Nephron progenitor cell (in vitro differentiated cells): ENCODE measurements around the gene BDNF.
A peak's percentile ranks its signal among the peaks of the same experiment; 100 is the strongest.

Experiments used
- DNase-seq: peaks from one replicate; pipeline ENCODE4 v3.0.0; 2021
- H3K27ac Mint-ChIP-seq: 2 replicates; pipeline ENCODE4 v1.8.0; 2021; ENCODE audit warnings: mild to moderate bottlenecking, moderate library complexity, mixed read lengths
- H3K27me3 Mint-ChIP-seq: 2 replicates; pipeline ENCODE4 v1.8.0; 2021; ENCODE audit warnings: mild to moderate bottlenecking, low read depth, mixed read lengths; ENCODE audit not compliant: poor library complexity
- H3K36me3 Mint-ChIP-seq: 2 replicates; pipeline ENCODE4 v1.8.0; 2021; ENCODE audit warnings: low read depth, mixed read lengths
- H3K4me1 Mint-ChIP-seq: 2 replicates; pipeline ENCODE4 v1.8.0; 2021; ENCODE audit warnings: mixed read lengths
- H3K4me3 Mint-ChIP-seq: 2 replicates; pipeline ENCODE4 v1.8.0; 2021; ENCODE audit warnings: mild to moderate bottlenecking, moderate library complexity, mixed read lengths
- H3K9me3 Mint-ChIP-seq: 2 replicates; pipeline ENCODE4 v1.8.0; 2021; ENCODE audit warnings: mild to moderate bottlenecking, moderate library complexity, mixed read lengths
- TF ChIP-seq, protein P1 (sequence below): fragments of 200-600 bp; sonication (generic); IDR thresholded peaks from 2 replicates; pipeline ENCODE4 v1.5.0; 2021; ENCODE audit warnings: antibody characterized with exemption

The BDNF gene

DNA sequence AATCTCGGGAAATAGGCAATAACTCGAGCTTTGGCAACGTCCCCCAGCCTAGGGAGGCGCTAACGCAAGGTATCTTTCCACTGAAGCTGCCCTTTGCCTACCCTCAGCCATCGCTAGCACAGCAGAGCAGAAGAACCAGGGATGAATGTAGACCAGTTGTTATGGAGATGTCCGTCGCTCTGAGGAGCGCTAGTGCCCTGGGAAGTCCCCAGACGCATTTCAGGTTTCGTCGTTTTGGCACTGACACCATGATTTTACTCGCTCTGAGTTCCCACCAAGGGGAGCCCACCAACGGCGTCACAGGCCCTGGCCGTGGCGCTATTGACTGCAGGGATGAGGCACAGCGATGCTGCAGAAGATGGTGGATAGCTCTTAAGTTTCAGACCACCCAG lies 22.7 kb upstream of the BDNF start:
- TF ChIP-seq, protein P1, sequence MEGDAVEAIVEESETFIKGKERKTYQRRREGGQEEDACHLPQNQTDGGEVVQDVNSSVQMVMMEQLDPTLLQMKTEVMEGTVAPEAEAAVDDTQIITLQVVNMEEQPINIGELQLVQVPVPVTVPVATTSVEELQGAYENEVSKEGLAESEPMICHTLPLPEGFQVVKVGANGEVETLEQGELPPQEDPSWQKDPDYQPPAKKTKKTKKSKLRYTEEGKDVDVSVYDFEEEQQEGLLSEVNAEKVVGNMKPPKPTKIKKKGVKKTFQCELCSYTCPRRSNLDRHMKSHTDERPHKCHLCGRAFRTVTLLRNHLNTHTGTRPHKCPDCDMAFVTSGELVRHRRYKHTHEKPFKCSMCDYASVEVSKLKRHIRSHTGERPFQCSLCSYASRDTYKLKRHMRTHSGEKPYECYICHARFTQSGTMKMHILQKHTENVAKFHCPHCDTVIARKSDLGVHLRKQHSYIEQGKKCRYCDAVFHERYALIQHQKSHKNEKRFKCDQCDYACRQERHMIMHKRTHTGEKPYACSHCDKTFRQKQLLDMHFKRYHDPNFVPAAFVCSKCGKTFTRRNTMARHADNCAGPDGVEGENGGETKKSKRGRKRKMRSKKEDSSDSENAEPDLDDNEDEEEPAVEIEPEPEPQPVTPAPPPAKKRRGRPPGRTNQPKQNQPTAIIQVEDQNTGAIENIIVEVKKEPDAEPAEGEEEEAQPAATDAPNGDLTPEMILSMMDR = no peak
- peaks cover 46% of the 10 kb centered on the region for H3K4me1 Mint-ChIP-seq
- H3K27me3 Mint-ChIP-seq = peaks cover 48% of the 10 kb centered on the region
- no peak overlapping the region for H3K27ac Mint-ChIP-seq
- H3K36me3 Mint-ChIP-seq = no peaks in the 10 kb centered on the region
- peak; percentile 26 for DNase-seq
- H3K4me3 Mint-ChIP-seq = peak overlapping the region; percentile 92
- H3K9me3 Mint-ChIP-seq = peaks cover 3% of the 10 kb centered on the region

DNA sequence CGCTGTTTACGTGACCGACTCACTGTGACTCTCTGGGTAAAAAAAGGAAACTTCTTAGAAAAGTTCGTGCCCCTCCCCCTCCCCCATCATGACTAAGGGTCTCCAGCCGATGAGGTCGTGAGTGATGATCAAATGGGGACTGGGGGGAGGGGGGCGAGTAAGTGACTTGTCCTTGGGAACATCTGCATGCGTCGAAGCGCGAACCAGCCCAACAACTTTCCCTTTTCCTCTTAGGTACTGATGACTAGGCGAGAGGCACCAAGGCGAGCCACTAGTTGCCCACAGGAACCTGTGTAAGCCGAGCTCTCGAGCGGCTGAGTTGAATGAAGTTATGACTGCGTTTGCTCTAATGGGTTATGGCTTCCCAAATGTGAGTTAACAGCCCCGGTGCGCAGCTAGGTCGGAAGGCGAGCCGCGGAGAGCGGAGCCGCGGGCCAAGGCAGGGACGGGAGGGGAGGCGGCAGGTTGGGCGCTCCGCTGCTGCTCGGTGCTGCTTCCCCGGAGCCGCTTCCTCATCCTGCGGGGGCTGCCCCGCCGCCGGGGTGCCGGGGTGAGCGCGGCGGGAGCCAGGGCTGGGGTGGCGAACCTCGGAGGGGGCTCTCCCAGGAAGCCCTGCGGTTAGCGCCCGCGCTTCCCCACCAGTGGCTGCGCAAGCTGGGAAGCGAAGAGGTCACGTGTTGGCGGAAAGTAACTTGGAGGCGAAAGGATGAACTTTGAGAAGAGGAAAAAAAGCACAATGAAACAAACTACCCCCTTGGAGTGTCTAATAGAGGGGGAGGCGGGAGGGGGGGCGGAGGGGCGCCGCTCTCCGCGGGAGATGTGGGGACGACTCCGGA lies 22.1 kb upstream of the BDNF start:
- TF ChIP-seq, protein P1 = no peak
- Mint-ChIP-seq H3K27me3 (peaks cover 48% of the 10 kb centered on the region), H3K9me3 (peaks cover 3% of the 10 kb centered on the region), H3K27ac (no peak overlapping the region), H3K4me3 (peak overlapping the region; percentile 92), H3K4me1 (peaks cover 52% of the 10 kb centered on the region), H3K36me3 (no peaks in the 10 kb centered on the region)
- DNase-seq = peak; percentile 55

DNA sequence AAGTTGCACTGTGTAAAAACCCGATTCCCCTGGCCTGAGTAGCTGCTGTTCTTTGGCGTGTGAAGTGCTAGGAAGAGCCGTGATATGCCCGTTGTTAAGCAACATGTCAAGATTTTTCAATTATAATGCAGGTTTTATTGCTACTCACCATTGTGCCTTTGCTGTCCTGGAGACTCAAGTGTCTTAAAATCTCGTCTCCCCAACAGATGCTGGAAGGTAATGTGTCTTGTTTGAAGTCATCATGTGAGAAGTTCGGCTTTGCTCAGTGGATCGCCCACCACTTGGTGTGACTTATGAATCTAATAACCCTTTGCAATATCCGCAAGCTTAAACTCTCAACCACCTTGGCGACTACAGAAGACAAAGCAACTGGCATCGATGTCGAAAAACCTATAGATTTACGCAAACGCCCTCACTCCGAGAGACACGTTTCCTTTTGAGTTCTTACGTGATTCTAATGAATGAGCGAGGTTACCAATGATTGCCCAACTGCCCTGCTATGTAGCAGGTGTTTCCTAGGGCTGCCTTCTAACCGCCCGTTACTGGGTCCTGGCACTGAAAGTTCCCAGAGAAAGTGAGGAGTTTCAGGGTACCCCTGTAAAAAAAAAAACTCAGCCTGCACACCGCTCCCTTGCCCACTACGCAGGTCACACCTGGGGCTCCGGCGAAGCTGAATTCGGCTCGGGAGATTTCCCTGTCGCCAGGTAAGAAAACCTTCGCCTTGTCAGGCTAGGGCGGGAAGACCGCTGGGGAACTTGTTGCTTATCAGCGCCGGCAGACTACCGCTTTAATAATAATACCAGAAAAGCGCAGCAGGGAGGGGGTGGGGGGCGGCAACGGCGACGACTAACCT lies 21.2 kb upstream of the BDNF start:
- H3K27me3 Mint-ChIP-seq = peaks cover 48% of the 10 kb centered on the region

DNA sequence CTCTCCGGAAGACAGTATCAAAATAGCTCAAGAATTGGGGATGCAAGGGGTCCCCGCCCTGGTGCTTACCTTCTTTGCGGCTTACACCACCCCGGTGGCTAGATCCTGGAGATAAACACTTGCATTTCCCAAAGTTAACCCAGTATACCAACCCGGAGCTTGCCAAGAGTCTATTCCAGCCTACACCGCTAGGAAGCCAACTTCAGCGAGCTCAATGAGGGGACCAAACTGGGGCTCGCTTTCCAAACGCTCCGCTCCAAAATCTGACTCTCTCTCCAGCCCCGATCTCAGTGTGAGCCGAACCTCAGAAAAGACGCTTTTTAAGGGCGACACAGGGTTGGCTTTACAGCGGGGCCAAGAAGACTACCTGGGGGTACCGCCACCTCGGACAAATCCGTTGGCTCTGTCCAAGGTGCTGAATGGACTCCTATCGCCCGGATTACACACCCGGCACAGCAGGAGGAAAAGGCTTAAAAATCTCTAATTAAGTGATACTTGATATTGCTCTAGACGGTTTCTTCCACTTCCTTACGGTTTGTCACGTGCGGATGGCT lies 20.1 kb upstream of the BDNF start:
- peaks cover 48% of the 10 kb centered on the region for H3K27me3 Mint-ChIP-seq
- peak; percentile 90 for DNase-seq
- H3K9me3 Mint-ChIP-seq = peaks cover 3% of the 10 kb centered on the region
- H3K4me1 Mint-ChIP-seq = peaks cover 65% of the 10 kb centered on the region
- TF ChIP-seq, protein P1 = peak; percentile 29
- H3K27ac Mint-ChIP-seq = no peak overlapping the region
- H3K4me3 Mint-ChIP-seq = peak overlapping the region; percentile 92
- H3K36me3 Mint-ChIP-seq = no peaks in the 10 kb centered on the region

More for the DNA sequence above, 21.2 kb upstream of the BDNF start:
- Mint-ChIP-seq H3K36me3 (no peaks in the 10 kb centered on the region), H3K9me3 (peaks cover 3% of the 10 kb centered on the region), H3K4me3 (peak overlapping the region; percentile 92), H3K4me1 (peaks cover 60% of the 10 kb centered on the region), H3K27ac (no peak overlapping the region)
- DNase-seq = no peak
- TF ChIP-seq, protein P1 = no peak

DNA sequence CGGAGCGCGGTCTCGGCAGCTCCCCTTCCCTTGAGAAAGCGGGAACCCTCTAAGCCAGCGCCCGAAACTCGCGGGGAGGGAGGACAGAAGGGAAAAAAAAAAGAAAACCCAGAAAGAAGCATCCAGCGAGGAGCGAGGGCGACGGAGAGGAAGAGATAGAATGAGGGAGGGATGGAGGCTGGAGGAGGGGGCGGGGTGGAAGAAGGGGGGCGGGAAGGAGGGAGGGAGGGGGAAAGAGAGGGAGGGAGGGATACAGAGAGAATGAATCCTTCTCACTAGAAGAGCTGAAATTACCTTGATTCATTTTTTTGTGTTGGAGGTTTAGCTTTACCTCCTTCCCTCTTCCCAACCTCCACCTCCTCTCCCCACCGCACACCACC lies 19.3 kb upstream of the BDNF start:
- peaks cover 3% of the 10 kb centered on the region for H3K9me3 Mint-ChIP-seq
- H3K27me3 Mint-ChIP-seq = peaks cover 47% of the 10 kb centered on the region

More for the DNA sequence above, 19.3 kb upstream of the BDNF start:
- DNase-seq = no peak
- Mint-ChIP-seq H3K4me1 (peaks cover 65% of the 10 kb centered on the region), H3K27ac (no peak overlapping the region), H3K4me3 (peak overlapping the region; percentile 92), H3K36me3 (no peaks in the 10 kb centered on the region)
- TF ChIP-seq, protein P1 = no peak
